ENCODE measurements around the gene SCAF8.
"Not testable (repeated sequence)": the region's sequence is repeated elsewhere in the genome, so short reads cannot be mapped to it uniquely, and the experiment has no call there.

Gene SCAF8

GRCh38 chr6:154785075-154785474, 51.9 kb downstream of the SCAF8 start:
- DNase-seq (ENCODE audit: low spot score), result no peak

DNA sequence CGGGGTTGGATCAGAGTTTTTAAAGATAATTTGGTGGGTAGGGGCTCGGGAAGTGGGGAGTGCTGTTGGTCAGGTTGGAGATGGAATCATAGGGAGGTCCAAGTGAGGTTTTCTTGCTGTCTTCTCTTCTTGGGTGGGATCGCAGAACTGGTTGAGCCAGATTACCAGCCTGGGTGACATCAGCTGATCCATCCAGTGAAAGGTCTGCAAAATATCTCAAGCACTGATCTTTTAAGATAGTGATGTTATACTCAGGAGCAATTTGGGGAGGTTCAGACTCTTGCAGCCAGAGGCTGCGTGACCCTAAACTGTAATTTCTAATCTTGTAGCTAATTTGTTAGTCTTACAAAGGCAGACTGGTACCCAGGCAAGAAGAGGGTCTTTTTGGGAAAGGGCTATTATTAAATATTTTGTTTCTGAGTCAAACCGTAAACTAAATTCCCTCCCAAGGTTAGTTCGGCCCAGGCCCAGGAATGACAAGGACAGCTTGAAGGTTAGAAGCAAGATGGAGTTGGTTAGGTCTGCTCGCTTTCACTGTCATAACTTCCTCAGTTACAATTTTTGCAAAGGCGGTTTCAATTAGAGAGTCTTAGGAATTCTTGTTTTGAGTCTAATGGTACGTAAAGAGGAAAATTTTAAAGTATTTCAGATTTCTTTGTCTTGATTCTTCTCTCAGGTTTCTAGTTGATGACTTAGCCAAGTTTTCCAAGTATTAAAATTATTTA, 53.1 kb downstream of the SCAF8 start:
- no peak for DNase-seq (ENCODE audit: low spot score)

DNA sequence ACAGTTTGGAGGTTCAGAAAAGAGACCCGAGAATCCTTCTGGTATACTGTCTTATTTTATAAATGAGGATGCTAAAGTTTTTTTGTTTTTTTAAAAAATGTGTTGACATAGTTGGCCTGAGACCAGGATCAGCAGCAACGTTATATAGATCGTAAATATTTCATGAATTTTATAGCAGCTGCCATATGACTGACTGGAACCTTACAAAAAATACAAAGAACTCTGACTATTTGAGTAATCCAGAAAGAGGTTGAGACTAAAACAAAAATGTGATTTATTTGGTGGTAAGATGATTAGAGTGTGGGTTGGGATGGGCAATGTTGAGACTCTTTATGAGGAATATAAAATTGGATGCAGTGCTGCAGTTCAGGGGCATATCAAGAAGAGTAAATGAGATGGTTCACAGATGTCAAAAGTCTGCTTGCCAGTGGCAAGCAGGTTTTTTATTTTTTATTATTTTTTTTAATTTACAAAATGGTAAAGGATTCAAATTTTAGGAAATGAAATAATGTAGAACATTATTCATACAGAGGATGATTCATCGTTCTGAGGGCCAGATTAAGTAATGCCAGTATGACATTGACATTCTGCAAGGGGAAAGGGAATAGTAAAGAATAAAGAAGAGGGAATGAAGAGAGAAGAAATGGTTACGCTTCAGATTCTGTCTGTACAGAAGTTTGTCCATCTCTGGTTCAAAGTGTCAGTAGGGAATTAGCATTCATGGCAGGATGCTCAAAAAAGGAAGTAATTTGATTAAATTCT, 58.5 kb downstream of the SCAF8 start:
- no peak for DNase-seq (ENCODE audit: low spot score)

DNA sequence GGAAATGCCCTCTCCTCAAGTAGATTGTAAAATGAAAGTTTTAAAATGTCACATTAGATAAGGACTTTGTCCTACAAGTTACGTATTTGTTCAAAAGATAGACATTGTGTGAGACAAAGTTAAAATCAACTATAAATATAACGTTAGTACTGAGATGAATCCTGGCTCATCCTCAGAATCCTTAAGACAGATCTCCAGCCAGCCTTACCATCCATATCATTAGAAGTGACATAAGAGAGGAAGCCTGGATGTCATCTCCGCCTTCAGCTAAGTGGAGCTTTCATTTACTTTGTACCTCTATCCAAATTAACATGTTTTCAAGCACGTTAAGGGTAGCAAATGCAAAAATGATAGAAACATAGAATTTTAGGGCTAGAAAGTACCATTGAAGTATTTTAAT, 59.1 kb downstream of the SCAF8 start:
- DNase-seq (ENCODE audit: low spot score), result no peak

GRCh38 chr6:154792761-154793160, 59.5 kb downstream of the SCAF8 start:
- DNase-seq (ENCODE audit: low spot score), result no peak

- DNase-seq (ENCODE audit: low spot score), result no peak
Observed at GRCh38 chr6:154796484-154796883, 63.3 kb downstream of the SCAF8 start.

- no peak for DNase-seq (ENCODE audit: low spot score)
Observed at GRCh38 chr6:154797857-154798256, 64.6 kb downstream of the SCAF8 start.

DNA sequence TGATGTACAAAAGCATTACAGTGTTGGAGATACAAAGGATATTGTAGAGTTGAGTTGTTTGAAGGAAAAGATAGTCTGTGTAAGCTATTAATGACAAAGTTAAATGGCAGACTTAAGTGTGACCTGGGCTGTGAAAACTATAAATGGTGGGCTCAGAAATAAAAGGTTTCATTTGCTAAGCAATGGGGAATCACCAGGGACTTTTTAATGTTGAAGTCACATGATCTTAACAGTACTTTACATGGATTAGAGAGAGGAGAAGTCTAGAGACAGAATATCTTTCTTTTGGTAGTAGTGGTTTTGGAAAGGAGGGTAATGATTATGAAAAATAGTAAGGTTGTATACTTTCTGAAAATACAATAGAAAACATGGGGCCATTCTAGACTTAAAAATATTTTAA, 67.1 kb downstream of the SCAF8 start:
- no peak for DNase-seq (ENCODE audit: low spot score)

DNA sequence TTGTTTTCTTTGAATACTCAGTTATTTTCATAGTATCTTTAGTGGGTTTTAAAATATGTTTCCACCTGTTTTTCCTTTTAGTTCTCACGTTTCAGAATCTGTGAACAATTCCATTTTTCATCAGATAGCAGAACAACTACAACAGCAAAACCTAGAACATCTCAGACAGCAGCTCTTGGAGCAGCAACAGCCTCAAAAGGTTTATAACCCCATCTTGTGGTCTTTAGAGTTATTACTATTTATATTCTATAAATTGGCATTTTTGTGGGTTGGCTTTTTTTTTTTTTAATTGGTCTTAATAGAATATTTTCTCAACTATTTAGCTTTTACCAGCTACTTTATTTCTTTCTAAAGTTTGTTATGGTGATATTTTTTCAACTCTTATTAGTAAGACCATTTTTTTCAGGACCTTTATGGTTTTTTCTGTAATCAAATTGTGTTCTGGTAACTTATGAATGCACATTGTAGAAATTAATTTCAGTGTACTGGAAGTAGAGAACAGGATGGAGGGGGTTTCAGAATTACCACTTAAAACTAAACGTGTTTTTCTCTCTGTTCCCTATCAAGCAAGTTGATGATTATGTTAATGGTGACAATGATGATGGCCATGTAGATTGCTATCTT, 72.2 kb downstream of the SCAF8 start:
- peak; percentile 23 for DNase-seq (ENCODE audit: low spot score)

- DNase-seq (ENCODE audit: low spot score), result no peak
Observed at GRCh38 chr6:154806804-154807203, 73.6 kb downstream of the SCAF8 start.

DNA sequence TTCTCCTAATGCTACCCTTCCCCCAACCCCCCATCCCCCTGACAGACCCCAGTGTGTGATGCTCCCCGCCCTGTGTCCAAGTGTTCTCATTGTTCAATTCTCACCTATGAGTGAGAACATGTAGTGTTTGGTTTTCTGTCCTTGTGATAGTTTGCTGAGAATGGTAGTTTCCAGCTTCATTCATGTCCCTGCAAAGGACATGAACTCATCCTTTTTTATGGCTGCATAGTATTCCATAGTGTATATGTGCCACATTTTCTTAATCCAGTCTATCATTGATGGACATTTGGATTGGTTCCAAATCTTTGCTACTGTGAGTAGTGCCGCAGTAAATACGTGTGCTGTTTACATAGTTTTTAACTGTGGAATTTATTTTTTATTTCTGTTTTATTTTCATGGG, 78.4 kb downstream of the SCAF8 start:
- DNase-seq (ENCODE audit: low spot score), result not testable (repeated sequence)

DNA sequence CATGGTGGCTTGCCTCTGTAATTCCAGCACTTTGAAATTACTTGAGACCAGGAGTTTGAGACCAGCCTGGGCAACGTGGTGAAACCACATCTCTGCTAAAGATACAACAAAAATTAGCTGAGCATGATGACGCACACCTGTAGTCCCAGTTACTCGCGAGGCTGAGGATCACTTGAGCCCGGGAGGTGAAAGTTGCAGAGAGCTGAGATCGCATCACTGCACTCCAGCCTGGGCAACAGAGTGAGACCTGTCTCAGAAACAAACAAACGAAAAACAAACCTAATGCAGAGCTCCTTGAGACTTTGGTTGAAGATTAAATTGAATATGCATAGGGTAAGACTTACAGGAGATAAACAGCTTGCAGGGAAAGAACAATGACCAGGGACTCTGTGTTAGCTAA, 80.8 kb downstream of the SCAF8 start:
- no peak for DNase-seq (ENCODE audit: low spot score)

- no peak for DNase-seq (ENCODE audit: low spot score)
Observed at GRCh38 chr6:154815938-154816820, 83.0 kb downstream of the SCAF8 start.

DNA sequence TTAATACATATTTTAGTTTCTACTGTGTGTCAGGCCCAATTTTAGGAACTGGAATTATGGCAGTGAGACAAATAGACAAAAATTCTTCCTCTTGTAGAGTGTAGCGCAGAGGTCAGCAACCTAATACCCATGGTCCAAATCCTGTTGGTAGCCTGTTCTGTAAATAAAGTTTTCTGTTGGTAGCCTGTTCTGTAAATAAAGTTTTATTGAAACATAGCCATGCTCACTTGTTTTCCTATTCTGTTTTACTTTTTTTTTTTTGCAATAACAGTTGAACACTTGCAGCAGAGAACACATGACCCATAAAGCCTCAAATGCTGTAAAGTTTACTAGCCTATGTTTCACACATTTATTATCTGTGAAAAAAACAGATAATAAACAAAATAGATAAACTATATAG, 87.9 kb downstream of the SCAF8 start:
- no peak for DNase-seq (ENCODE audit: low spot score)

GRCh38 chr6:154821638-154822037, 88.4 kb downstream of the SCAF8 start:
- no peak for DNase-seq (ENCODE audit: low spot score)

GRCh38 chr6:154822947-154823558, 89.8 kb downstream of the SCAF8 start:
- no peak for DNase-seq (ENCODE audit: low spot score)

DNA sequence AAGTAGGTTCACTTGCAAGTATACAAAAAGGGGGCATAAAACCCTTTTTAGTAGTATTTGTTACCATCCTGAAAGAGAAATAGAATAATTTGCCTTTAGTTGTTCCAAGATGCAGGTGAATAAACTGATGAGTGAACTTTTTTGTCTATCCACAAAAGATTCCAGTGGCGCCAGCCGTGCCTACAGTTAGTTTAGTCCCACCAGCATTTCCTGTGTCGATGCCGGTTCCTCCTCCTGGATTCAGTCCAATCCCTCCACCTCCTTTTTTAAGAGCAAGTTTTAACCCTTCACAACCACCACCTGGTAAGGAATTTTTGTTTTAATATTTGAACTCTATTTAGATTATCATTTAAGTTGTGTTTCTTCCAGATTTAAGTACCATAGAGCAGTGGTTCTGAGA, 90.9 kb downstream of the SCAF8 start:
- no peak for DNase-seq (ENCODE audit: low spot score)

GRCh38 chr6:154829970-154830369, 96.8 kb downstream of the SCAF8 start:
- DNase-seq (ENCODE audit: low spot score), result no peak

- no peak for DNase-seq (ENCODE audit: low spot score)
Observed at GRCh38 chr6:154830771-154831170, 97.6 kb downstream of the SCAF8 start.

- no peak for DNase-seq (ENCODE audit: low spot score)
Observed at GRCh38 chr6:154835307-154835706, 102.1 kb downstream of the SCAF8 start.

- DNase-seq (ENCODE audit: low spot score), result no peak
Observed at GRCh38 chr6:154839546-154839945, 106.3 kb downstream of the SCAF8 start.

DNA sequence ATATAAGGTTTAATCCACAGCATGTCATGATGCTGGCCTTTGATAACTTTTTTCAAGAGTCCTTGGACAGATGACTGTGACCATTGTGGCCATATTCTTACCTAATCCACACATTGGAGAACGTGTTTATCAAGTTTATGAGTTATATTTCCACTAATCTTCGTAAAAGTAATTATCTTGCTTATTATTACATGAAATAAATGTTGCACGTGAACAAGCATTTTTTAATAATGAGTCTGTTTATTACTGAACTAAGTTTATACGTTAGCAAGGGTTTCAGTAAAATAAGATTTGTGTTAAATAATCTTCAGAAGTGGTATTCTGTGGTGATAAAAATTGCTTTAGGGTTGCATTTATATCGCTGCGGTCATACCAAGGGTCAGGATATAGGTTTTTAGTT, 107.1 kb downstream of the SCAF8 start:
- no peak for DNase-seq (ENCODE audit: low spot score)
